ENCODE results near the gene STPG3. TPM values are rescaled to one million over a fixed set of nuclear protein-coding genes. Genes with fewer than 3 reads are reported as not detected.

Gene STPG3
- total and polyA plus RNA-seq, 2 of the 8 experiments (the other 6 are each of a cell fraction or from before 2014, with no cell fraction given), result not detected

DNA sequence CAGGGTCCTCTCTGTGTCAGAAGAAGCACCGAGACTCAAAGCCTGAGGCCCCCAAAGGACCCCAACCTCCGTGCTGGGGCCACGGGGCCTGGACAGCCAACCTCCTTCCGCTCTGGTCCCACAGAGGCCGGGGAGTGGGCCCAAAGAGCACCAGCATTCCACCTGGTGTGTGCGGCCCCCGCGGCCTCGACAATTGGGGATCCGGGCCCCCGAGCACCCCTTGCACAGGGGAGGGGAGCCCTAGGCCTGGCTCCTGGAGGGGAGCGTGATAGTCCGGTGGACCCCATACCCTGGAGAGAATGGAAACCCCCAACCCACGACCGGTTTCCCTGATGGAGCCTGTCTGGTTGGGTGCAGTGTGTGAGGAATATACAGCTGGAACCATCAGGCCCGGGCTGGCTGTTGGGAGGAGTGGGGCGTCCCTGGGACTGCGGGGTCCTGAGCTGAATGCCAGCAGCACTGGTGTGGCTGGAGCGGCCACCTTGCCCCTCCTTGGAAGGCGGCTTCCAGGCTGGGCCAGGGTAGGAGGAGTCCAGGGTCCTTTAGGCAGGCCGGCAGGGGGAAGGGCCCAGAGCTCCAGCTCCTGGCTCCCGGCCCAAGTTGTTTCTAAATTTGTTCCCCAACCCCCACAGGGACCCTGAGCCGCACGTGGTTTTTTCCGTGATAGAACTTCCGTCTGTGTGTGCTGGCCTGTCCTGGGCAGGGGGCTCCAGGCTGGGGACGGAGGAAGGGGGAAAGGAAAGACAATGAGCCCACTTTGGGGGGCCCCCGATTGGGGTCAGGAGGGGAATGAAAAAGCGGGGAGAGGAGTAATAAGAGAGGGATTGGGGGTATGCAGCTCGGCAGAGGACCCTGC is 25.6 kb downstream of the STPG3 start (continued):
- TF ChIP-seq, protein P1, sequence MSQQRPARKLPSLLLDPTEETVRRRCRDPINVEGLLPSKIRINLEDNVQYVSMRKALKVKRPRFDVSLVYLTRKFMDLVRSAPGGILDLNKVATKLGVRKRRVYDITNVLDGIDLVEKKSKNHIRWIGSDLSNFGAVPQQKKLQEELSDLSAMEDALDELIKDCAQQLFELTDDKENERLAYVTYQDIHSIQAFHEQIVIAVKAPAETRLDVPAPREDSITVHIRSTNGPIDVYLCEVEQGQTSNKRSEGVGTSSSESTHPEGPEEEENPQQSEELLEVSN (IDR thresholded peaks at IDR 0.05), result 0 out of 2 replicates have a peak, but pooled peaks have one; percentile 5
- TF ChIP-seq ASH2L (IDR thresholded peaks at IDR 0.05; ENCODE audit: low read length) (peak; percentile 50), CTBP2 (IDR thresholded peaks at IDR 0.05; ENCODE audit: borderline replicate concordance, insufficient read depth, insufficient read length, low read length) (peak; percentile 27)

All from H1 (cell line).